B cell (primary cell): ENCODE measurements around the gene CAPN6. TPM values are rescaled to one million over a fixed set of nuclear protein-coding genes. Genes with fewer than 3 reads are reported as not detected.

ENCODE experiments used
- ATAC-seq: fragments of 200-7000 bp; cut with Tn5 transposase; one replicate; pipeline ENCODE4 v1.10.0; 2021; ENCODE audit warnings: low read depth, mild to moderate bottlenecking, moderate number of reproducible peaks, moderate library complexity
- CTCF ChIA-PET: fragments of 350-600 bp; sonication (Branson Sonifier 250); formaldehyde crosslinking; loops from one replicate; lab custom pipeline; 2021; ENCODE audit warnings: antibody characterized with exemption, inconsistent platforms; lab: Charles Lee
- POLR2A ChIA-PET: fragments of 350-600 bp; sonication (Branson Sonifier 250); formaldehyde crosslinking; loops from one replicate; lab custom pipeline; 2021; ENCODE audit warnings: antibody characterized with exemption; lab: Charles Lee
- DNase-seq: peaks from one replicate; pipeline ENCODE4 v3.0.0; 2013
- H2AFZ ChIP-seq: 2 replicates; pipeline ENCODE4 v1.6.1; 2012; ENCODE audit warnings: mild to moderate bottlenecking, low read depth, low read length; ENCODE audit not compliant: insufficient read depth, poor library complexity, severe bottlenecking
- H3K27ac ChIP-seq, 2 donors: 1 replicate in 1 of 2; 2 replicates in 1 of 2; pipeline ENCODE4 v1.5.1; 2012 to 2013; ENCODE audit warnings: low read length in 2 of 2, mild to moderate bottlenecking in 2 of 2, moderate library complexity in 1 of 2
- H3K27me3 ChIP-seq, 4 experiments: fragments of 200-600 bp in 1 of 4; sonication (generic) in 1 of 4; replicated peaks in 1 of 4; 1 replicate in 2 of 4; 2 replicates in 2 of 4; pipeline versions ENCODE4 v1.6.1 to v1.7.0; 2013 to 2016; ENCODE audit warnings: low read length in 3 of 4, mild to moderate bottlenecking in 2 of 4, mixed read lengths in 1 of 4, moderate library complexity in 1 of 4; ENCODE audit not compliant: insufficient read depth in 4 of 4, control insufficient read depth in 3 of 4; ENCODE audit errors: control extremely low read depth in 1 of 4
- H3K36me3 ChIP-seq, 2 experiments: replicated peaks in 1 of 2; 1 replicate in 1 of 2; 2 replicates in 1 of 2; pipeline versions ENCODE4 v1.6.1 to v1.7.1; 2013; ENCODE audit warnings: low read length in 1 of 2; ENCODE audit not compliant: insufficient read depth in 2 of 2, control insufficient read depth in 1 of 2; ENCODE audit errors: control extremely low read depth in 1 of 2, extremely low read depth in 1 of 2
- H3K4me1 ChIP-seq, 2 donors: fragments of 200-600 bp in 1 of 2; sonication (generic) in 1 of 2; 1 replicate in 1 of 2; 2 replicates in 1 of 2; pipeline versions ENCODE4 v1.5.1 to v1.6.1; 2013 to 2017; ENCODE audit warnings: low read length in 2 of 2; ENCODE audit not compliant: control insufficient read depth in 2 of 2, insufficient read depth in 2 of 2
- H3K4me2 ChIP-seq: replicated peaks from 2 replicates; pipeline ENCODE3; 2012; ENCODE audit warnings: mild to moderate bottlenecking, low read depth, low read length; ENCODE audit not compliant: poor library complexity, severe bottlenecking
- H3K4me3 ChIP-seq, 5 experiments: fragments of 200-600 bp in 1 of 5; sonication (generic) in 1 of 5; 1 replicate in 3 of 5; 2 replicates in 2 of 5; pipeline versions ENCODE4 v1.5.1 to v1.7.0; 2011 to 2016; ENCODE audit warnings: low read length in 4 of 5, mild to moderate bottlenecking in 4 of 5, low read depth in 2 of 5, control low read depth in 1 of 5, moderate library complexity in 1 of 5; ENCODE audit not compliant: insufficient read depth in 1 of 5; ENCODE audit errors: control extremely low read depth in 1 of 5, extremely low read depth in 1 of 5
- H3K79me2 ChIP-seq: fragments of 200-600 bp; sonication (generic); one replicate; pipeline ENCODE4 v1.6.0; 2016; ENCODE audit warnings: low read length; ENCODE audit not compliant: control insufficient read depth, insufficient read depth
- H3K9ac ChIP-seq: fragments of 200-600 bp; sonication (generic); 2 replicates; pipeline ENCODE4 v1.6.1; 2017; ENCODE audit warnings: mild to moderate bottlenecking, low read length, moderate library complexity
- H3K9me3 ChIP-seq, 3 donors: one replicate each; pipeline versions ENCODE4 v1.6.1 to v1.7.1; 2013; ENCODE audit warnings: low read length in 2 of 3; ENCODE audit not compliant: control insufficient read depth in 2 of 3, insufficient read depth in 1 of 3; ENCODE audit errors: control extremely low read depth in 1 of 3
- H4K20me1 ChIP-seq: 2 replicates; pipeline ENCODE4 v1.6.0; 2012; ENCODE audit warnings: mild to moderate bottlenecking, low read length; ENCODE audit not compliant: insufficient read depth, control insufficient read depth, poor library complexity, severe bottlenecking
- H3K27ac Mint-ChIP-seq: one replicate; pipeline ENCODE4 v1.8.0; 2021; ENCODE audit warnings: mixed read lengths
- H3K27me3 Mint-ChIP-seq: one replicate; pipeline ENCODE4 v1.8.0; 2021; ENCODE audit warnings: mixed read lengths
- H3K4me1 Mint-ChIP-seq: one replicate; pipeline ENCODE4 v1.8.0; 2021; ENCODE audit warnings: mixed read lengths
- H3K4me3 Mint-ChIP-seq: one replicate; pipeline ENCODE4 v1.8.0; 2021; ENCODE audit warnings: mixed read lengths
- H3K9me3 Mint-ChIP-seq: one replicate; pipeline ENCODE4 v1.8.0; 2022; ENCODE audit warnings: mixed read lengths; ENCODE audit not compliant: insufficient read depth
- EZH2 ChIP-seq: IDR thresholded peaks from 2 replicates; pipeline ENCODE4 v1.6.1; 2012; ENCODE audit warnings: borderline replicate concordance, low read depth, mild to moderate bottlenecking, moderate library complexity, low read length; ENCODE audit not compliant: insufficient read depth, poor library complexity, severe bottlenecking
- WGBS: methylation state at CpG from one replicate; pipeline ENCODE4 v1.1.5; 2013; ENCODE audit warnings: missing lambda C conversion rate; ENCODE audit not compliant: insufficient coverage; 5-methylcytosine and 5-hydroxymethylcytosine counted together
- intact Hi-C: fragments of 100-400 bp; cut with micrococcal nuclease; formaldehyde crosslinking; loops from one replicate; pipeline ENCODE4 v1.10.0; 2022
- polyA plus RNA-seq: library from polyadenylated mRNA; depleted of rRNA; stranded (reverse); fragments of >200 nt; gene quantifications from 2 replicates; pipeline ENCODE4 v1.2.3, GENCODE V29; 2012
- total RNA-seq, 2 donors: library from RNA; stranded (reverse); fragments of 120-200 nt in 1 of 2; gene quantifications; 1 replicate in 1 of 2; 2 replicates in 1 of 2; pipeline versions ENCODE4 v1.2.3 to v1.2.4, GENCODE V29; 2013 to 2022
- TF ChIP-seq, protein P1 (sequence below): fragments of 200-600 bp; IDR thresholded peaks from one replicate; pipeline ENCODE4 v1.8.0; 2022; ENCODE audit warnings: antibody characterized with exemption, mild to moderate bottlenecking

The CAPN6 gene
- total and polyA plus RNA-seq, 2 donors (not counting 1 experiment from before 2014, with no cell fraction given) = not detected

DNA sequence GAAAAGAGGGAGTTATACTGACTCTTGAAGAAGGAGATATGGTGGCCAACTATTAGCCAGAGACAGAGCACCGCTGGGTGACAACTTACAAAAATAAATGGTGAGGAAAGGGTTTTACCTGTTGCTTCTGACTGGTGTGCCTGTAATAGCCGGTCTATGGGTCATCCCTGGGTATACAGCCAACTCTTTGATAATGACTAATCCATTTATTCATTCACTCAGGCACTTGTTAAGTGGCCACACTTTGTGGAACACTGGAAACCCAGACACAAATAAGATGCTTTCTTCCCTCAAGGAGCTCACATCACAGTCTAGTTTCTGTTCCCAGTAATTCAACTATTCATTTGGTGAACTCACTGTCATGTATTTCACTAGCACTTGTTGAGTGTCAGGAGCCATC is 13.2 kb upstream of the CAPN6 start:
- Mint-ChIP-seq H3K4me1 (no peaks in the 10 kb centered on the region), H3K4me3 (no peak overlapping the region), H3K9me3 (no peaks in the 10 kb centered on the region), H3K27me3 (no peaks in the 10 kb centered on the region), H3K27ac (no peak overlapping the region)
- Histone ChIP-seq H2AFZ (no peak overlapping the region), H3K27me3 (no peaks in the 10 kb centered on the region), H3K36me3 (no peaks in the 10 kb centered on the region), H3K9me3 (no peaks in the 10 kb centered on the region), H3K27ac (no peak overlapping the region), H3K4me3 (no peak overlapping the region), H3K79me2 (no peaks in the 10 kb centered on the region), H3K4me2 (no peak overlapping the region), H3K4me1 (no peaks in the 10 kb centered on the region), H4K20me1 (no peaks in the 10 kb centered on the region), H3K9ac (no peak overlapping the region)
- ChIA-PET CTCF (no interaction called here), POLR2A (no interaction called here)
- DNase-seq (no peak), ATAC-seq (no peak)
- WGBS = no CpG with 5 or more reads among the region's 2 CpGs
- TF ChIP-seq, protein P1, sequence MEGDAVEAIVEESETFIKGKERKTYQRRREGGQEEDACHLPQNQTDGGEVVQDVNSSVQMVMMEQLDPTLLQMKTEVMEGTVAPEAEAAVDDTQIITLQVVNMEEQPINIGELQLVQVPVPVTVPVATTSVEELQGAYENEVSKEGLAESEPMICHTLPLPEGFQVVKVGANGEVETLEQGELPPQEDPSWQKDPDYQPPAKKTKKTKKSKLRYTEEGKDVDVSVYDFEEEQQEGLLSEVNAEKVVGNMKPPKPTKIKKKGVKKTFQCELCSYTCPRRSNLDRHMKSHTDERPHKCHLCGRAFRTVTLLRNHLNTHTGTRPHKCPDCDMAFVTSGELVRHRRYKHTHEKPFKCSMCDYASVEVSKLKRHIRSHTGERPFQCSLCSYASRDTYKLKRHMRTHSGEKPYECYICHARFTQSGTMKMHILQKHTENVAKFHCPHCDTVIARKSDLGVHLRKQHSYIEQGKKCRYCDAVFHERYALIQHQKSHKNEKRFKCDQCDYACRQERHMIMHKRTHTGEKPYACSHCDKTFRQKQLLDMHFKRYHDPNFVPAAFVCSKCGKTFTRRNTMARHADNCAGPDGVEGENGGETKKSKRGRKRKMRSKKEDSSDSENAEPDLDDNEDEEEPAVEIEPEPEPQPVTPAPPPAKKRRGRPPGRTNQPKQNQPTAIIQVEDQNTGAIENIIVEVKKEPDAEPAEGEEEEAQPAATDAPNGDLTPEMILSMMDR = no peak
- no peak for TF ChIP-seq EZH2
- intact Hi-C loops = no loop called here

DNA sequence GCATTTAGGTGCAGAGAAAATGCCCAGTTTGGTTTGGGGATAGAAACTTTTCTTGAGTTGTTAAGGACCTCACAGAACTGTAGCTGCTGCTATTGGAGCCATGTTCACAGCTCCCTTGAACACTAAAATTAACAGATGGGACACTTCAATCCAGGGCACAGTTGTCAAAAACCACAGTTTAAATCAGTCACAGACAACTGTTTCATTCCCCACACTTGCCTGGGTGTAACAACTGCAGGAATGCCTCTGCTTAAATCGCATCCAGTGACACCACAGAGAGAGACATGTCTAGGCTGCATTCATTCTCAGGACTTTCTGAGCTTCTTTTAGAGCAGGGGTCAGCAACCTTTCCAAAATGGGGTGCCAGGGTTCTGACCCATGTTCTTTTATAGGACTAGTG is 12.7 kb upstream of the CAPN6 start:
- Histone ChIP-seq H3K36me3 (no peaks in the 10 kb centered on the region), H3K4me1 (no peaks in the 10 kb centered on the region), H3K27ac (no peak overlapping the region), H2AFZ (no peak overlapping the region), H3K4me3 (no peak overlapping the region), H3K9me3 (no peaks in the 10 kb centered on the region), H3K9ac (no peak overlapping the region), H3K27me3 (no peaks in the 10 kb centered on the region), H3K79me2 (no peaks in the 10 kb centered on the region), H3K4me2 (no peak overlapping the region), H4K20me1 (no peaks in the 10 kb centered on the region)
- Mint-ChIP-seq H3K27me3 (no peaks in the 10 kb centered on the region), H3K4me1 (no peaks in the 10 kb centered on the region), H3K9me3 (no peaks in the 10 kb centered on the region), H3K4me3 (no peak overlapping the region), H3K27ac (no peak overlapping the region)
- ATAC-seq (no peak), DNase-seq (no peak)
- intact Hi-C loops = no loop called here
- ChIA-PET POLR2A (no interaction called here), CTCF (no interaction called here)
- TF ChIP-seq, protein P1 = no peak
- no peak for TF ChIP-seq EZH2
- no CpG with 5 or more reads among the region's 1 CpG for WGBS
